B cell (primary cell): ENCODE measurements around the gene PUM1. TPM values are rescaled to one million over a fixed set of nuclear protein-coding genes. Genes with fewer than 3 reads are reported as not detected.

ENCODE experiments used
- ATAC-seq: fragments of 200-7000 bp; cut with Tn5 transposase; one replicate; pipeline ENCODE4 v1.10.0; 2021; ENCODE audit warnings: low read depth, mild to moderate bottlenecking, moderate number of reproducible peaks, moderate library complexity
- CTCF ChIA-PET: fragments of 350-600 bp; sonication (Branson Sonifier 250); formaldehyde crosslinking; loops from one replicate; lab custom pipeline; 2021; ENCODE audit warnings: antibody characterized with exemption, inconsistent platforms; lab: Charles Lee
- POLR2A ChIA-PET: fragments of 350-600 bp; sonication (Branson Sonifier 250); formaldehyde crosslinking; loops from one replicate; lab custom pipeline; 2021; ENCODE audit warnings: antibody characterized with exemption; lab: Charles Lee
- DNase-seq: peaks from one replicate; pipeline ENCODE4 v3.0.0; 2013
- H2AFZ ChIP-seq: 2 replicates; pipeline ENCODE4 v1.6.1; 2012; ENCODE audit warnings: mild to moderate bottlenecking, low read depth, low read length; ENCODE audit not compliant: insufficient read depth, poor library complexity, severe bottlenecking
- H3K27ac ChIP-seq, 2 donors: 1 replicate in 1 of 2; 2 replicates in 1 of 2; pipeline ENCODE4 v1.5.1; 2012 to 2013; ENCODE audit warnings: low read length in 2 of 2, mild to moderate bottlenecking in 2 of 2, moderate library complexity in 1 of 2
- H3K27me3 ChIP-seq, 4 experiments: fragments of 200-600 bp in 1 of 4; sonication (generic) in 1 of 4; replicated peaks in 1 of 4; 1 replicate in 2 of 4; 2 replicates in 2 of 4; pipeline versions ENCODE4 v1.6.1 to v1.7.0; 2013 to 2016; ENCODE audit warnings: low read length in 3 of 4, mild to moderate bottlenecking in 2 of 4, mixed read lengths in 1 of 4, moderate library complexity in 1 of 4; ENCODE audit not compliant: insufficient read depth in 4 of 4, control insufficient read depth in 3 of 4; ENCODE audit errors: control extremely low read depth in 1 of 4
- H3K36me3 ChIP-seq, 2 experiments: replicated peaks in 1 of 2; 1 replicate in 1 of 2; 2 replicates in 1 of 2; pipeline versions ENCODE4 v1.6.1 to v1.7.1; 2013; ENCODE audit warnings: low read length in 1 of 2; ENCODE audit not compliant: insufficient read depth in 2 of 2, control insufficient read depth in 1 of 2; ENCODE audit errors: control extremely low read depth in 1 of 2, extremely low read depth in 1 of 2
- H3K4me1 ChIP-seq, 2 donors: fragments of 200-600 bp in 1 of 2; sonication (generic) in 1 of 2; 1 replicate in 1 of 2; 2 replicates in 1 of 2; pipeline versions ENCODE4 v1.5.1 to v1.6.1; 2013 to 2017; ENCODE audit warnings: low read length in 2 of 2; ENCODE audit not compliant: control insufficient read depth in 2 of 2, insufficient read depth in 2 of 2
- H3K4me2 ChIP-seq: replicated peaks from 2 replicates; pipeline ENCODE3; 2012; ENCODE audit warnings: mild to moderate bottlenecking, low read depth, low read length; ENCODE audit not compliant: poor library complexity, severe bottlenecking
- H3K4me3 ChIP-seq, 5 experiments: fragments of 200-600 bp in 1 of 5; sonication (generic) in 1 of 5; 1 replicate in 3 of 5; 2 replicates in 2 of 5; pipeline versions ENCODE4 v1.5.1 to v1.7.0; 2011 to 2016; ENCODE audit warnings: low read length in 4 of 5, mild to moderate bottlenecking in 4 of 5, low read depth in 2 of 5, control low read depth in 1 of 5, moderate library complexity in 1 of 5; ENCODE audit not compliant: insufficient read depth in 1 of 5; ENCODE audit errors: control extremely low read depth in 1 of 5, extremely low read depth in 1 of 5
- H3K79me2 ChIP-seq: fragments of 200-600 bp; sonication (generic); one replicate; pipeline ENCODE4 v1.6.0; 2016; ENCODE audit warnings: low read length; ENCODE audit not compliant: control insufficient read depth, insufficient read depth
- H3K9ac ChIP-seq: fragments of 200-600 bp; sonication (generic); 2 replicates; pipeline ENCODE4 v1.6.1; 2017; ENCODE audit warnings: mild to moderate bottlenecking, low read length, moderate library complexity
- H3K9me3 ChIP-seq, 3 donors: one replicate each; pipeline versions ENCODE4 v1.6.1 to v1.7.1; 2013; ENCODE audit warnings: low read length in 2 of 3; ENCODE audit not compliant: control insufficient read depth in 2 of 3, insufficient read depth in 1 of 3; ENCODE audit errors: control extremely low read depth in 1 of 3
- H4K20me1 ChIP-seq: 2 replicates; pipeline ENCODE4 v1.6.0; 2012; ENCODE audit warnings: mild to moderate bottlenecking, low read length; ENCODE audit not compliant: insufficient read depth, control insufficient read depth, poor library complexity, severe bottlenecking
- H3K27ac Mint-ChIP-seq: one replicate; pipeline ENCODE4 v1.8.0; 2021; ENCODE audit warnings: mixed read lengths
- H3K27me3 Mint-ChIP-seq: one replicate; pipeline ENCODE4 v1.8.0; 2021; ENCODE audit warnings: mixed read lengths
- H3K4me1 Mint-ChIP-seq: one replicate; pipeline ENCODE4 v1.8.0; 2021; ENCODE audit warnings: mixed read lengths
- H3K4me3 Mint-ChIP-seq: one replicate; pipeline ENCODE4 v1.8.0; 2021; ENCODE audit warnings: mixed read lengths
- H3K9me3 Mint-ChIP-seq: one replicate; pipeline ENCODE4 v1.8.0; 2022; ENCODE audit warnings: mixed read lengths; ENCODE audit not compliant: insufficient read depth
- EZH2 ChIP-seq: IDR thresholded peaks from 2 replicates; pipeline ENCODE4 v1.6.1; 2012; ENCODE audit warnings: borderline replicate concordance, low read depth, mild to moderate bottlenecking, moderate library complexity, low read length; ENCODE audit not compliant: insufficient read depth, poor library complexity, severe bottlenecking
- WGBS: methylation state at CpG from one replicate; pipeline ENCODE4 v1.1.5; 2013; ENCODE audit warnings: missing lambda C conversion rate; ENCODE audit not compliant: insufficient coverage; 5-methylcytosine and 5-hydroxymethylcytosine counted together
- intact Hi-C: fragments of 100-400 bp; cut with micrococcal nuclease; formaldehyde crosslinking; loops from one replicate; pipeline ENCODE4 v1.10.0; 2022
- polyA plus RNA-seq: library from polyadenylated mRNA; depleted of rRNA; stranded (reverse); fragments of >200 nt; gene quantifications from 2 replicates; pipeline ENCODE4 v1.2.3, GENCODE V29; 2012
- total RNA-seq, 2 donors: library from RNA; stranded (reverse); fragments of 120-200 nt in 1 of 2; gene quantifications; 1 replicate in 1 of 2; 2 replicates in 1 of 2; pipeline versions ENCODE4 v1.2.3 to v1.2.4, GENCODE V29; 2013 to 2022
- TF ChIP-seq, protein P1 (sequence below): fragments of 200-600 bp; IDR thresholded peaks from one replicate; pipeline ENCODE4 v1.8.0; 2022; ENCODE audit warnings: antibody characterized with exemption, mild to moderate bottlenecking

PUM1 gene
- total and polyA plus RNA-seq, 2 donors (not counting 1 experiment from before 2014, with no cell fraction given) = 52.8 to 177 TPM

DNA sequence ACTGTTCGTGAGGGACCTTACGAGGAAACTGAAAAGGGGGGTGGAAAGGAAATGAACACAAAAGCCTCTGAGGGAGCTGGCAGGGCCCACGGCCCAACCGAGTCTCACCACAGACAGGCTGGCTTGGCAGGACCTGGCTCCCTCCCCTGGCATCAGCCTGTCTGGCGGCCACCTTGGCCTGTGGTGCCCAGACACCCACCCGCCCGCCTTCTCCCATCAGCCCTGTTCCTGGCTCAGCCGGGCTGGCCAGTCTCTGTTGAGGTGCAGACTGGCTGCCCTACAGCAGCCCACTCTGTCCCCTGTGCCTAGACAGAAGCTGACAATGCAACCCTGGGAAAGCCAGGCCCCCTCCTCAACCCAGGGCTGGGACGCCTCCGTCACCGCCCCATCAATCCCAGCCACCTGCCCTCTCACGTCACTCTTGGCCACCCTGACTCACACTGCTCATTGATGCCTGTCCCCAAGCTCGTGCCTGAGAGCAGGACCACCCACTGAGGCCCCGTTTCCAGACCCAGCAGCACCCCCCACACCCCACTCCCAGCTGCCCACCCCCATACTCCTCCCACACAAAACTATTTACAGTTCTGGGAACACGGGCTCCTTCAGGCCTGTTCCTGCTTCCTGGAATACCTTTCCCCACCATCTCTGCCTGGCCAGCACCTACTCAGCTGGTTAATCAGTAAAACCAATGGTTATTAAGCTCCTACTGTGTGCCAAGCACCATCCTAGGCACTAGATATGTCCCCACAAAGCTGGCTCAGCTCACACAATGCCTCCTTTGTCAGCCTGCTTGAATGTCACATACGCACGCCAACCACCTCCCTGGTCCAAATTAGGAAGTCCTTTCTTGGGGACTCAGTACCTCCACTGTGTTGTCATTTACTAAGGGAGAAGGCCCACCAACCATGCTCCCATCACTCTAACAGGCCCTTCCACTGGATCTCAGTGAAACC is 179.7 kb downstream of the PUM1 start:
- H3K27me3 Mint-ChIP-seq = peaks cover 31% of the 10 kb centered on the region
- H3K9me3 Mint-ChIP-seq = no peaks in the 10 kb centered on the region
- POLR2A ChIA-PET = no interaction called here
- no peak overlapping the region for H3K9ac ChIP-seq
- no peak overlapping the region for H2AFZ ChIP-seq
- H3K9me3 ChIP-seq = peaks cover 0 to under 1% (median 0%) of the 10 kb centered on the region in 3 donors
- H3K4me3 ChIP-seq = no peak overlapping the region
- H3K27me3 ChIP-seq = peaks cover 0 to 21% (median 7%) of the 10 kb centered on the region in 4 experiments
- no peak overlapping the region for H3K4me3 Mint-ChIP-seq
- H4K20me1 ChIP-seq = no peaks in the 10 kb centered on the region
- intact Hi-C loops = no loop called here
- 50% methylated on average over 17 of the region's 17 CpGs for WGBS
- peaks cover 13 to 17% of the 10 kb centered on the region in 2 donors for H3K4me1 ChIP-seq
- peaks cover 16% of the 10 kb centered on the region for H3K4me1 Mint-ChIP-seq
- H3K36me3 ChIP-seq = no peaks in the 10 kb centered on the region
- H3K27ac ChIP-seq = no peak overlapping the region
- no peaks in the 10 kb centered on the region for H3K79me2 ChIP-seq
- no peak for TF ChIP-seq EZH2
- TF ChIP-seq, protein P1, sequence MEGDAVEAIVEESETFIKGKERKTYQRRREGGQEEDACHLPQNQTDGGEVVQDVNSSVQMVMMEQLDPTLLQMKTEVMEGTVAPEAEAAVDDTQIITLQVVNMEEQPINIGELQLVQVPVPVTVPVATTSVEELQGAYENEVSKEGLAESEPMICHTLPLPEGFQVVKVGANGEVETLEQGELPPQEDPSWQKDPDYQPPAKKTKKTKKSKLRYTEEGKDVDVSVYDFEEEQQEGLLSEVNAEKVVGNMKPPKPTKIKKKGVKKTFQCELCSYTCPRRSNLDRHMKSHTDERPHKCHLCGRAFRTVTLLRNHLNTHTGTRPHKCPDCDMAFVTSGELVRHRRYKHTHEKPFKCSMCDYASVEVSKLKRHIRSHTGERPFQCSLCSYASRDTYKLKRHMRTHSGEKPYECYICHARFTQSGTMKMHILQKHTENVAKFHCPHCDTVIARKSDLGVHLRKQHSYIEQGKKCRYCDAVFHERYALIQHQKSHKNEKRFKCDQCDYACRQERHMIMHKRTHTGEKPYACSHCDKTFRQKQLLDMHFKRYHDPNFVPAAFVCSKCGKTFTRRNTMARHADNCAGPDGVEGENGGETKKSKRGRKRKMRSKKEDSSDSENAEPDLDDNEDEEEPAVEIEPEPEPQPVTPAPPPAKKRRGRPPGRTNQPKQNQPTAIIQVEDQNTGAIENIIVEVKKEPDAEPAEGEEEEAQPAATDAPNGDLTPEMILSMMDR = no peak
- H3K27ac Mint-ChIP-seq = no peak overlapping the region
- H3K4me2 ChIP-seq = no peak overlapping the region
- ATAC-seq = no peak
- no peak for DNase-seq
- CTCF ChIA-PET = interaction anchor here (0.6 to 1.5 kb wide), 2 partner anchors 19 to 25 kb away, joined by 3 read pairs; no protein-coding TSS in a partner anchor

DNA sequence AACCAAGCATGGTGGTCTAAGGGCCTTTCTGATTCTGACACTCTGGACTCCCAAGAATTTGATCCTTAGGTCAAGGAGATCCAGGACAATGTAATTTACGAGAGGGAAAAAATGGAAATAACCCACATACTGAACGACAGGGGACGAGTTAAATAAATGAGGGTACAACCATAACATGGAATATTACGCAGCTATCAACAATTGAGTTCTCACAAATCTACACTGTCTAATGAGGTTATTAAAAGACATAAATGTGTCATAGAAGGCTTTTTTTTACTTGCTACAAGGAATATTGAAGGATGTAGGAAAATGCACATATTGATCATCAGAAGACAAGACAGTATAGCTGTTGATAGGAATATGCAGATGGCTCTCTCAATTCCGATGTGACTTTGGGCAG is 180.8 kb downstream of the PUM1 start:
- peaks cover 14 to 20% of the 10 kb centered on the region in 2 donors for H3K4me1 ChIP-seq
- H3K4me3 Mint-ChIP-seq = no peak overlapping the region
- intact Hi-C loops = loop anchor here (5.0 kb wide), 1 partner anchor 62 kb away; no protein-coding TSS in a partner anchor
- H3K36me3 ChIP-seq = no peaks in the 10 kb centered on the region
- ATAC-seq (no peak), DNase-seq (no peak)
- H3K4me2 ChIP-seq = no peak overlapping the region
- no peak overlapping the region for H3K27ac ChIP-seq
- WGBS = 100% methylated on average over 1 of the region's 5 CpGs
- H3K9ac ChIP-seq = no peak overlapping the region
- no peak overlapping the region for H2AFZ ChIP-seq
- peaks cover 35% of the 10 kb centered on the region for H3K27me3 Mint-ChIP-seq
- POLR2A ChIA-PET = no interaction called here
- peak overlapping the region; percentile 3 for H3K27ac Mint-ChIP-seq
- H3K9me3 ChIP-seq = no peaks in the 10 kb centered on the region
- no peaks in the 10 kb centered on the region for H4K20me1 ChIP-seq
- H3K27me3 ChIP-seq = peaks cover 0 to 16% (median 7%) of the 10 kb centered on the region in 4 experiments
- no peak overlapping the region for H3K4me3 ChIP-seq
- TF ChIP-seq EZH2 = no peak
- TF ChIP-seq, protein P1 = no peak
- H3K79me2 ChIP-seq = no peaks in the 10 kb centered on the region
- CTCF ChIA-PET = no interaction called here
- no peaks in the 10 kb centered on the region for H3K9me3 Mint-ChIP-seq
- peaks cover 23% of the 10 kb centered on the region for H3K4me1 Mint-ChIP-seq
